22Rv1 (cell line): Measurements from ENCODE around the gene FXYD6.

Experiments used
- H3K27ac ChIP-seq: fragments of 450-650 bp; 2 replicates; pipeline ENCODE4 v1.5.1; 2017
- ZFX ChIP-seq: fragments of 450-650 bp; IDR thresholded peaks from 2 replicates; pipeline ENCODE4 v1.6.1; 2017; ENCODE audit warnings: antibody characterized with exemption, borderline replicate concordance
- TF ChIP-seq, protein P1 (sequence below): fragments of 450-650 bp; IDR thresholded peaks from 2 replicates; pipeline ENCODE4 v1.5.1; 2017; ENCODE audit warnings: mild to moderate bottlenecking

Gene FXYD6

DNA sequence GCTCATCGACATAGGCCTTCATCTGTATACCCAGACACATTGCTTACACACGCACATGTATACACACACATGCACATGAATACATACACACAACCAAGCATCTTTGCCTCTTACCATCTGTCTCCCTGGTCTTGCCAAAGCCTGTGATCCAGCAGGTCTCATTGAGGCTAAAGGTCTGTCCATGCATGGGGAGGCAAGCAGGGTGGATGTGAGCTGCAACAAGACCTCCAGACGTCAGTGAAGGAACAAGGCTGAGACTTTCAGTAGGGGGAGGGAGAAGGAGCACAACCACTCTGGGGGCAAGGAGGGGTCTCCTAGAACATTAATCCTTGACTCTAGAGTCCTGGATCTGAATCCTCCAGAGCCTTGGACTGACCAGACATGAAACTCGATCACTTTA lies 29.1 kb upstream of the FXYD6 start:
- no peak overlapping the region for H3K27ac ChIP-seq
- TF ChIP-seq ZFX = no peak
- TF ChIP-seq, protein P1, sequence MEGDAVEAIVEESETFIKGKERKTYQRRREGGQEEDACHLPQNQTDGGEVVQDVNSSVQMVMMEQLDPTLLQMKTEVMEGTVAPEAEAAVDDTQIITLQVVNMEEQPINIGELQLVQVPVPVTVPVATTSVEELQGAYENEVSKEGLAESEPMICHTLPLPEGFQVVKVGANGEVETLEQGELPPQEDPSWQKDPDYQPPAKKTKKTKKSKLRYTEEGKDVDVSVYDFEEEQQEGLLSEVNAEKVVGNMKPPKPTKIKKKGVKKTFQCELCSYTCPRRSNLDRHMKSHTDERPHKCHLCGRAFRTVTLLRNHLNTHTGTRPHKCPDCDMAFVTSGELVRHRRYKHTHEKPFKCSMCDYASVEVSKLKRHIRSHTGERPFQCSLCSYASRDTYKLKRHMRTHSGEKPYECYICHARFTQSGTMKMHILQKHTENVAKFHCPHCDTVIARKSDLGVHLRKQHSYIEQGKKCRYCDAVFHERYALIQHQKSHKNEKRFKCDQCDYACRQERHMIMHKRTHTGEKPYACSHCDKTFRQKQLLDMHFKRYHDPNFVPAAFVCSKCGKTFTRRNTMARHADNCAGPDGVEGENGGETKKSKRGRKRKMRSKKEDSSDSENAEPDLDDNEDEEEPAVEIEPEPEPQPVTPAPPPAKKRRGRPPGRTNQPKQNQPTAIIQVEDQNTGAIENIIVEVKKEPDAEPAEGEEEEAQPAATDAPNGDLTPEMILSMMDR = no peak

DNA sequence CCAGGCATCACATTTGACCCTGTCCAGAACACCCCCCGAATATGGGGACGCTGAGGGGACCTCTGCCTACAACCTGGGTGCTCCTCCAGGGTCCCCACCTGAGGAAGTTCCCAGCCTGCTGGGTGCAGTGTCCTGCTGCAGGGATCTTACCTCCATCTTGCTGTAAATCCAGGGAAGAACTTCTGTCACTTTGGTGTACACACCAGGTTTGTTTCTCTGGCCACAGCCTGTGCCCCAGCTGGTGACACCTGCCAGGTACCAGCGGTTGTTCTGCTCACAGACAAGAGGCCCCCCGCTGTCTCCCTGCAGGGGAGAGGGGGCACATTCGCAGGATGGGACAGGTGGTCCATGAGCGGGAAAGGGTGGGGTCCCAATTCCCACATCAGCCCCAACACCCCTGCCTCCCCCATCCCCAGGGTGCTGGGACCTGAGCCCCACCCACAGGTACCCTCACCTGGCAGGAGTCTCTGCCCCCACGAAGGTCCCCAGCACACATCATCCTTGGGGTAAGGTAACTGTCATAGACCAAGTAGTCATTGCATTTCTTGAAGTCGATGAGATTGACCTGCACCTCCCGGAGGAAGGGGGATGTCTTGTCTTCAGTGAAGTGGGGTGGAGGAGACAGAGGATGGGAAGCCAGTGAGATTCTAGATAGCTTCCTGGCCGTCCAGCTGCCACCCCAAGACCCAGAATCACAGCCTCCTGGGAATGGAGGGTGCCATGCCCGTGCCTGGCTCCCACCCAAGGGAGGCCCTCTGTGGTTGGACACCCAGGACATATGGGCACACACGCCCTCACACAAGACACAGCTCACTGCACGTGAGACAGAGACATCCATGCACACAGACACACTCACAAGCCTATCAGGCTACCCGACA lies 27.3 kb upstream of the FXYD6 start:
- H3K27ac ChIP-seq = no peak overlapping the region
- TF ChIP-seq, protein P1 = no peak
- TF ChIP-seq ZFX = no peak

DNA sequence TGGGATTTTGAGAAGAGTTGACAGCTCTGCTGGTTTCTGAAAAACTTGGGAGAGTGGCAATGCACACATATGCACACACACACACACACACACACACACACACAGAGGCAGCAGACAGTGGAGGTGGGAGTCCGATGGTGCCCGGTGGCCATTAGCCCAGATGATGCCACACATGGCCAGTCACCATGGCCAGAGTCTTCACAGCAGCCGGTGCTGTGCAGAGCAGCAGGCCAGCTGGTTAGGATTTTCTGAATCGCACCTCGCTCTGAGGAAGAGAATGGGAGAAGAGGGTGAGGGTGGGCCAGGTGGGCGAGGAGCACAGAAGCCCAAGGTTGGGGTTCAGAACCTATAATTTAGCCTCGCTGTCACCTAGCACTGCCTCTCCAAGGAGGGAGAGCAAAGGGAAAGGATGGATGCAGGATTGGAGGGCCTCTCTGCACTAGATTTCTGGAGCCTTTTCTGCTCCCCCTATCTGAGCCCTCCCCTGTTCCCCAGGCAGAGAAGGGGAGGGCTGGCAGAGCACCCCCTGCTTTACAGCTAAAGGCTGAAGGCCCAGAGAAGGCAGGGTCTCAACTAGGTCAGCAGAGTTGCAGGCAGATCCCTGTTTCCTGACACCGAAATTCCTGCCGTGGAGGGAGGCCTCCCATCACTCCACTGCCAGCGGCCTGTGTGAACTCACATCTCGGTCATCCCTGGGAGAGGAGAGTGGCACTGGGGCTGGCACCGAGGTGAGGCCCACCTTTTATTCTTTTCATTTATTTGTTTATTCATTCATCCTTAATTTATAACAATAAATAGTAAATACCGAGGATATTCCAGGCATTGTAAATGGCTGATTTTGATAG lies 25.8 kb upstream of the FXYD6 start:
- no peak overlapping the region for H3K27ac ChIP-seq
- TF ChIP-seq, protein P1 = no peak
- TF ChIP-seq ZFX = no peak

DNA sequence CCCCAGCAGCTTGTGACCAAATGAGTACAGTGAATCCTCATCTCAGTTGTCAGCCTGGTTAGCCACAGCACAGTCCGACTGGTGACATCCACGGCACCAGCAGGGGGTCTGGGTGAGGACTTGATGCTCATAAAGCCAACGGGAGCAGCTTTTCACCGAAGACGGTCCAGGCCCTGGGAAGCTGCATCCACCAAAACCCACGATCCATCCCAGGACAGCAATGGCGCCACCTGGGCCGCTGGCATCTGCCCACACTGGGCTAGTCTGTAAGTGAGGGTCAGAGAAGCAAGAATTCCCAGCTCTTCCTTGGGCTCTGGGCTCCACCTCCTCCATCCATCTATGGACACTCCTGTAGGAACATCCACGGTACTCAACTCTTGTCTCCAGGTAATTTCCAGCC lies 25.1 kb upstream of the FXYD6 start:
- TF ChIP-seq, protein P1 = no peak
- TF ChIP-seq ZFX = no peak
- H3K27ac ChIP-seq = no peak overlapping the region

DNA sequence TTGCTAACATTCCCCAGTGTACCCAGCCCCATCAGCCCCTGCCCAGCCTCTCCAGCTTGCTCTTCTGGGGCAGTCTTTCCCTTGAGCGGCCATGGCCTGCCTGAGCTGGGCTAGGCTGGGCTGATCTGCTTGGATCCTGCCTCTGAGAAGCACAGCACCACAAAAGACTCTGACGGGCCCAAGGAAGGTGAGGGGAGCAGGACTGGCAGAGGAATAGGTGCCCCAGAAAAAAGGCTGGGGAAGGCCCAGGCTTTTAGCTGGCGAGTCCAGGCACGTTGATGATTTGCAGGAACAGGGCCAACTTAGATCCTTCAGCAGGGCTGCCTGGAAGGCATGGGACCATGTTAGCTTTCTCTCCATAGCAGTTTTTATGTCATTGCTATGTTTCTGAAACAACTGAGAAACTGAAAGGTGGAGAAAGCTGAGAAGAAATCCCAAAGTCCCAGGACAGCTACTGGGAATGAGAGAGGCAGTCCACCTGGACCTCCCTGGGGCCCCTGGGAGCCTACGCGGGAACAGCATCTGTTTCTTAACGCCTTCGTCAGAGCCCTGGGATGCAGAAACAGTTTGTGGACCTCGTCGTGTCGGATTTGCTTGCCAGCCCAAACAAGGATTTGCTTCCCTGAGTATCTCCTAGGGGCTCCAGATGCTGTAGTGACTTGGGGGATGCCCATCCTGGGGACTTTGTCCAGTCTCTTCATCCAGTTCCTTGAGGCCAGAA lies 24.4 kb upstream of the FXYD6 start:
- H3K27ac ChIP-seq = no peak overlapping the region
- no peak for TF ChIP-seq ZFX
- TF ChIP-seq, protein P1 = no peak

DNA sequence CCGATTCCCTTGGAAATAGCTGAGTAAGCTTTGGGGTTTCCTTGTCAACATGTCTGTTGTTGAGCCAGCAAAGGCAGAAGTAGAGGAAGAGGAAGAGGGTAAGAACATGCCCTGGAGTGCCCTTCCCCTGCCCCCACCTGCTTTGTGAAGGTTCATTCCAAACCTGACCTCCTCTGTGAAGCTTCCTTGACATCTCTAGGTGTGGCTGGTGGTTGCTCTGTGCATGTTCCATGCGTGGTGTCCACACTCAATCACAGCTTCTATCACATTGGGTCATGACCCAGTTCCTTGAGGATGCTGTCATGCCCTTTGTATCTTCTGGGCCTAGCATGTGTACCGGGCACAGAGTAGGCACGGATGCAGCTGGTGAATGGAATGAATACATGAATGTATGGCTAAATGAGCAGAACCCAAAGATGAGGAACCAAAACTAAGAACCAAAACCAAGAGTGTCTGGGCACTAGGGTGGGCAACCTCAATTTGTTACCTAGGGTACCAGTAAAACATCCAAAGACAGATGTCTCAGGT lies 23.7 kb upstream of the FXYD6 start:
- TF ChIP-seq, protein P1 = no peak
- no peak overlapping the region for H3K27ac ChIP-seq
